Measurements from ENCODE around the gene C7orf25.

- TF ChIP-seq, protein P1, sequence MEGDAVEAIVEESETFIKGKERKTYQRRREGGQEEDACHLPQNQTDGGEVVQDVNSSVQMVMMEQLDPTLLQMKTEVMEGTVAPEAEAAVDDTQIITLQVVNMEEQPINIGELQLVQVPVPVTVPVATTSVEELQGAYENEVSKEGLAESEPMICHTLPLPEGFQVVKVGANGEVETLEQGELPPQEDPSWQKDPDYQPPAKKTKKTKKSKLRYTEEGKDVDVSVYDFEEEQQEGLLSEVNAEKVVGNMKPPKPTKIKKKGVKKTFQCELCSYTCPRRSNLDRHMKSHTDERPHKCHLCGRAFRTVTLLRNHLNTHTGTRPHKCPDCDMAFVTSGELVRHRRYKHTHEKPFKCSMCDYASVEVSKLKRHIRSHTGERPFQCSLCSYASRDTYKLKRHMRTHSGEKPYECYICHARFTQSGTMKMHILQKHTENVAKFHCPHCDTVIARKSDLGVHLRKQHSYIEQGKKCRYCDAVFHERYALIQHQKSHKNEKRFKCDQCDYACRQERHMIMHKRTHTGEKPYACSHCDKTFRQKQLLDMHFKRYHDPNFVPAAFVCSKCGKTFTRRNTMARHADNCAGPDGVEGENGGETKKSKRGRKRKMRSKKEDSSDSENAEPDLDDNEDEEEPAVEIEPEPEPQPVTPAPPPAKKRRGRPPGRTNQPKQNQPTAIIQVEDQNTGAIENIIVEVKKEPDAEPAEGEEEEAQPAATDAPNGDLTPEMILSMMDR (IDR thresholded peaks at IDR 0.05 in 2 of 3, conservative IDR thresholded peaks at IDR 0.05 in 1 of 3; ENCODE audit: control insufficient read depth in 2 of 3, extremely low read depth in 1 of 3, insufficient read depth in 1 of 3, low read depth in 3 of 3, low read length in 3 of 3), result no peak
- TF ChIP-seq EP300 (IDR thresholded peaks at IDR 0.05; ENCODE audit: borderline replicate concordance in 1 of 2, control insufficient read depth in 1 of 2, low read depth in 2 of 2, low read length in 2 of 2), result no peak
These were observed 13.8 kb upstream of the C7orf25 start for GRCh38 chr7:42925630-42926029.

Data from GM12878 (cell line).